Measurements from ENCODE around the gene LIPF.

DNA sequence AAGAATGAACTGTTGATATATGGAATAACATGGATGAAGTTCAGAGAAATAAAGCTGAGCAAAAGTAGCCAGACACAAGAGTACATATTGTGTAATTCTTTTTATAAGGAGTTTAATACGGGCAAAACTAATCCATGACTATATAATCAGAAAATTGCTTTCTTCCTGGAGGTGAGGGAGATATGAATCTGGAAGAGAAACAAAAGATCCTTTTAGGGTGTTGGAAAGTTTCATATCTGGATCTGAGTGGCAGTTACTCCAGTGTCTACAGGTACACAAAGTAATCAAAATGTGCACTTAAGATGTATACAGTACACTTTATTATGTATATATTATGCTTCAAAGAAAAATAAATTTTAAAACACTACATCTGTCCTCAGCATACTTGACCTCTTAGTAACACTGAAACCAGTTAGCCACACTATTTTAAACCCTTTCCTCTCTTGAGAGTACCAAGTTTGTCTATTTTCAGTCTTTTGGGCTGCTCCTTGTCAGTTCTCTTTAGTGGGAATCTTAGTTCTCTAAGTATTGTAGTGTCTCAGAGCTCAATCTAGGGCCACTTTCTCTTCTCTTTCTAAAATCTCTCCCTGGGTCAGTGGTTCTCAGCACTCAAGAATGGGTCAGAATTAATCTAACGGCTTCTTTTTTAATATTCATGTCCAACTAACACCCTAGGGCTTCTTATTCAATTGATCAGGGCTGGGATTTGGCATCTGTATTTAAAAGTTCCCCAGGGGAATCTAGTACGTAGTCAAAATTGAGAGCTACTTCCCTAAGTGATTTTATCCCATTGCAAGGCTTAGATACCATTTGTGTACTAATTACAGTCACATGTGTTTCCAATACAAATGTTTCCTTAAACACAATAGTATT is 4.3 kb upstream of the LIPF start:
- TF ChIP-seq POLR2AphosphoS5 (IDR thresholded peaks at IDR 0.05; ENCODE audit: borderline replicate concordance, low read depth, low read length) (no peak), EZH2 (IDR thresholded peaks at IDR 0.05) (no peak)
